Transverse colon (tissue), 4 donors: ENCODE measurements around the gene UBIAD1. TPM values are rescaled to one million over a fixed set of nuclear protein-coding genes. Genes with fewer than 3 reads are reported as not detected.

Experiments used
- DNase-seq: peaks from one replicate; pipeline ENCODE4 v3.0.0-alpha.2; 2019
- H3K27ac ChIP-seq, 4 donors: fragments of 200-600 bp; sonication (generic); 2 replicates each; pipeline ENCODE4 v1.5.1; 2016 to 2018; ENCODE audit warnings: inconsistent platforms in 4 of 4
- H3K27me3 ChIP-seq: fragments of 200-600 bp; sonication (generic); 2 replicates; pipeline ENCODE4 v1.5.1; 2017; ENCODE audit warnings: inconsistent platforms
- H3K36me3 ChIP-seq, 4 donors: fragments of 200-600 bp; sonication (generic); 2 replicates each; pipeline ENCODE4 v1.5.1; 2017 to 2019; ENCODE audit warnings: inconsistent platforms in 4 of 4
- H3K4me1 ChIP-seq, 4 donors: fragments of 200-600 bp; sonication (generic); 2 replicates each; pipeline ENCODE4 v1.5.1; 2017 to 2020; ENCODE audit warnings: inconsistent platforms in 4 of 4
- H3K4me3 ChIP-seq, 4 donors: fragments of 200-600 bp; sonication (generic); 1 replicate in 1 of 4; 2 replicates in 3 of 4; pipeline versions ENCODE4 v1.5.1 to v1.6.1; 2017 to 2019; ENCODE audit warnings: inconsistent platforms in 4 of 4
- H3K9me3 ChIP-seq, 2 donors: fragments of 200-600 bp; sonication (generic); 2 replicates each; pipeline ENCODE4 v1.5.1; 2017 to 2019; ENCODE audit warnings: inconsistent platforms in 2 of 2
- EP300 ChIP-seq: sonication (generic); formaldehyde crosslinking; IDR thresholded peaks from one replicate; pipeline ENCODE4 v1.6.1; 2017; ENCODE audit warnings: antibody characterized with exemption, low read depth
- POLR2A ChIP-seq: fragments of 450-650 bp; IDR thresholded peaks from one replicate; pipeline ENCODE4 v1.6.1; 2016; ENCODE audit warnings: antibody characterized with exemption, mild to moderate bottlenecking, moderate library complexity
- POLR2AphosphoS5 ChIP-seq, 3 donors: sonication (generic); formaldehyde crosslinking; IDR thresholded peaks; one replicate each; pipeline ENCODE4 v1.6.1; 2016; ENCODE audit warnings: antibody characterized with exemption in 3 of 3
- WGBS, 2 donors: methylation state at CpG; one replicate each; pipeline ENCODE4 v1.1.5; 2018; ENCODE audit warnings: low coverage in 1 of 2; 5-methylcytosine and 5-hydroxymethylcytosine counted together
- in situ Hi-C, 4 donors: fragments of 200-750 bp; cut with MboI; loops; one replicate each; pipeline versions ENCODE4 v1.15.0 to v1.15.1; 2017; ENCODE audit warnings: low sequenced_read_pairs in 3 of 4, low pct_ligation_motif_present in 1 of 4, low pct_unique_long_range_greater_than_20kb in 1 of 4
- intact Hi-C: fragments of 100-400 bp; cut with DNase I; formaldehyde crosslinking; loops from one replicate; pipeline ENCODE4 v1.15.1; 2023; ENCODE audit warnings: low total_unique reads
- total RNA-seq, 4 donors: library from RNA; depleted of rRNA; stranded (reverse); fragments of >200 nt; gene quantifications; one replicate each; pipeline ENCODE4 v1.1.0, GENCODE V29; 2016
- TF ChIP-seq, protein P1 (sequence below), 5 experiments: fragments of 200-600 bp in 3 of 5; fragments of 450-650 bp in 2 of 5; sonication (generic) in 3 of 5; IDR thresholded peaks; 1 replicate in 2 of 5; 2 replicates in 3 of 5; pipeline ENCODE4 v1.5.1; 2016 to 2017; ENCODE audit warnings: antibody characterized with exemption in 5 of 5, inconsistent platforms in 3 of 5, mild to moderate bottlenecking in 2 of 5, moderate library complexity in 1 of 5

Gene UBIAD1
- total RNA-seq, 4 donors from 2014 or later = 8.6 to 12.3 (median 10.8) TPM

DNA sequence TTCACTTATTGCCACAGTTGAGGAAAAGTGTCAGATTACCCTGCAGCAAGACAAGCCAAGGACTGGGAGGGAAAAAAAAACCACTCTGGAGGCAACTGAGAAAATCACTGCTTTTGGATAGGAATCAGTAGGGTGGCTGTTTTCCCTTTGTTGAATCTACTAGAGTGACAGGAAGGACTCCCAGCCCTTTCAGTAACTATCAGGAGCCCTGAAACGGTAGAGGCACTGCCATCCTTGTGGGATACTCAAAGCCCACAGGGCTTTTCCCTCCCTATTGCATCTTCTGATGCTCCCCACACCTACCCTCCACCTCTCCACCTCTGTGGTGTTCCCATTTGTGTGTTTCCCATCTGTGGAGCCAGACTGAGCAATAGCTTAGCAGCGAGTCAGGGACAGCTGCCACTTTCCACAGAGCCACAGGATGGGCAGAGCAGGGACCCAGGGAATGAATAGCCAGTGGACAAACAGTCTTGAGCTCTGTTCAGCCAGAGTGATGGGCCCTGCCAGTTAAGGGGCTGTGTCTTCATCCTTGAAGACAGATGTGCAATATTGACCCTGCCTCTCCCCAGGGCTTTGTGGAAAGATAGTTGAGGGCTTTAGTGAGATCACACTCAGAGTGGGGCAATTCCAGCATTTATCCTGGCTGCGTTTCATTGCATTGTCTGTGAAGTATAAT is 13.9 kb downstream of the UBIAD1 start:
- no peaks in the 10 kb centered on the region for H3K27me3 ChIP-seq
- peaks cover 0 to 7% (median 1%) of the 10 kb centered on the region in 4 donors for H3K36me3 ChIP-seq
- TF ChIP-seq EP300 = no peak
- no peak for TF ChIP-seq POLR2AphosphoS5 (IDR thresholded peaks at IDR 0.05)
- TF ChIP-seq, protein P1, sequence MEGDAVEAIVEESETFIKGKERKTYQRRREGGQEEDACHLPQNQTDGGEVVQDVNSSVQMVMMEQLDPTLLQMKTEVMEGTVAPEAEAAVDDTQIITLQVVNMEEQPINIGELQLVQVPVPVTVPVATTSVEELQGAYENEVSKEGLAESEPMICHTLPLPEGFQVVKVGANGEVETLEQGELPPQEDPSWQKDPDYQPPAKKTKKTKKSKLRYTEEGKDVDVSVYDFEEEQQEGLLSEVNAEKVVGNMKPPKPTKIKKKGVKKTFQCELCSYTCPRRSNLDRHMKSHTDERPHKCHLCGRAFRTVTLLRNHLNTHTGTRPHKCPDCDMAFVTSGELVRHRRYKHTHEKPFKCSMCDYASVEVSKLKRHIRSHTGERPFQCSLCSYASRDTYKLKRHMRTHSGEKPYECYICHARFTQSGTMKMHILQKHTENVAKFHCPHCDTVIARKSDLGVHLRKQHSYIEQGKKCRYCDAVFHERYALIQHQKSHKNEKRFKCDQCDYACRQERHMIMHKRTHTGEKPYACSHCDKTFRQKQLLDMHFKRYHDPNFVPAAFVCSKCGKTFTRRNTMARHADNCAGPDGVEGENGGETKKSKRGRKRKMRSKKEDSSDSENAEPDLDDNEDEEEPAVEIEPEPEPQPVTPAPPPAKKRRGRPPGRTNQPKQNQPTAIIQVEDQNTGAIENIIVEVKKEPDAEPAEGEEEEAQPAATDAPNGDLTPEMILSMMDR (IDR thresholded peaks at IDR 0.05) = no peak
- TF ChIP-seq POLR2A = no peak
- peaks cover 0 to 10% (median 0%) of the 10 kb centered on the region in 4 donors for H3K4me1 ChIP-seq
- H3K4me3 ChIP-seq = no peak overlapping the region
- in situ Hi-C loops = no loop called here
- no peak overlapping the region for H3K27ac ChIP-seq
- DNase-seq = no peak
- WGBS, 2 donors = 95 to 100% methylated on average over 1 to 3 of the region's 3 CpGs
- intact Hi-C loops = no loop called here
- no peaks in the 10 kb centered on the region for H3K9me3 ChIP-seq

DNA sequence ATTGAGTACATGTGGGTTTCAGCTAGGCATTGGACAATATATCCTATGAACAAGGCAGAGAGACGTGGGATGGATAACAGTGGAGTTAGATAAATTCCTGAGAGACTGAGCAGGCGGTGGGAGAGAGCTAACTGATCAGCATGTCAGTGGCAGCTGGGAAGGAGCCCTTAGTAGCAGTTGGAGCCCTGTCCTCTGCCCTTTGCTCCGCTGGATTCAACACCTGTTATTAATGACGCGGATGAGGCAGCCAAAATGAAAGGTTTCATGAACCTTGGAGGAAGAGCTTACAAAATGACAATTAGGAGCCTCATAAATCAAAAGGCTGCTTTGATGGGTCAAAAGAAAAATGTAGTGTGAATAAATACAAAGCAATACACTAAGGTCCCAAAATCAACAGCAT is 16.1 kb downstream of the UBIAD1 start:
- H3K36me3 ChIP-seq = peaks cover 0 to 7% (median 1%) of the 10 kb centered on the region in 4 donors
- TF ChIP-seq, protein P1 (IDR thresholded peaks at IDR 0.05) = no peak
- TF ChIP-seq POLR2A = no peak
- H3K4me3 ChIP-seq = no peak overlapping the region
- DNase-seq = no peak
- WGBS, 2 donors = 94 to 100% methylated on average over 1 to 5 of the region's 5 CpGs
- intact Hi-C loops = no loop called here
- H3K9me3 ChIP-seq = no peaks in the 10 kb centered on the region
- H3K27me3 ChIP-seq = no peaks in the 10 kb centered on the region
- no peaks in the 10 kb centered on the region for H3K4me1 ChIP-seq
- no peak overlapping the region for H3K27ac ChIP-seq
- in situ Hi-C loops = no loop called here

- H3K4me3 ChIP-seq = no peak overlapping the region
- no peaks in the 10 kb centered on the region for H3K4me1 ChIP-seq
- in situ Hi-C loops = no loop called here
- no peaks in the 10 kb centered on the region for H3K27me3 ChIP-seq
- H3K27ac ChIP-seq = no peak overlapping the region
- peaks cover 0 to 7% (median 1%) of the 10 kb centered on the region in 4 donors for H3K36me3 ChIP-seq
- intact Hi-C loops = no loop called here
- TF ChIP-seq POLR2A (no peak), POLR2AphosphoS5 (IDR thresholded peaks at IDR 0.05) (no peak), EP300 (no peak)
- DNase-seq = no peak
- 89 to 100% methylated on average over 1 to 2 of the region's 2 CpGs for WGBS, 2 donors
- no peaks in the 10 kb centered on the region for H3K9me3 ChIP-seq
Observed at GRCh38 chr1:11291049-11291448, 18.1 kb downstream of the UBIAD1 start.

DNA sequence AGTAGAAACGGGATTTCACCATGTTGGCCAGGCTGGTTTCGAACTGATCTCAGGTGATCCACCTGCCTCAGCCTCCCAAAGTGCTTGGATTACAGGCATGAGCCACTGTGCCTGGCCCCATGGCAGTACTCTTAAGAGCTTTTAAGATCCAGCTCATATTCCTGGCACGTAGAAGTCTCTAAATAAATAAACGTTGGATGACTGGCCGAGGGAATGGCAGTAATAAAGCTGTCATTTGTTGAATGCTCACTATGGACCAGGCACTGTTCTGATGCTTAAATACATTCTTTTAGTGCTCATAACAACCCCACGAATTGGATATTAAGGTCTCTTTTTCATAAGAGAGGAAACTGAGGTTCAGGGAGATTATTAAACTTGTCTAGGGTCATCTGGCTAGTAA is 20.9 kb downstream of the UBIAD1 start:
- DNase-seq = no peak
- intact Hi-C loops = no loop called here
- Histone ChIP-seq H3K27ac (no peak overlapping the region), H3K4me1 (no peaks in the 10 kb centered on the region), H3K4me3 (no peak overlapping the region), H3K36me3 (peaks cover 0 to 7% (median 0%) of the 10 kb centered on the region in 4 donors), H3K27me3 (no peaks in the 10 kb centered on the region), H3K9me3 (no peaks in the 10 kb centered on the region)
- TF ChIP-seq, protein P1 (IDR thresholded peaks at IDR 0.05) = no peak
- TF ChIP-seq EP300 (no peak), POLR2A (no peak), POLR2AphosphoS5 (IDR thresholded peaks at IDR 0.05) (no peak)
- in situ Hi-C loops = no loop called here
- WGBS, 2 donors = 61 to 66% methylated on average over 4 to 6 of the region's 6 CpGs

GRCh38 chr1:11294951-11295350 is 22.0 kb downstream of the UBIAD1 start:
- no peak overlapping the region for H3K27ac ChIP-seq
- no peaks in the 10 kb centered on the region for H3K4me1 ChIP-seq
- in situ Hi-C loops (no loop called here), intact Hi-C loops (no loop called here)
- TF ChIP-seq POLR2A = no peak
- TF ChIP-seq EP300 = no peak
- TF ChIP-seq, protein P1 (IDR thresholded peaks at IDR 0.05) = no peak
- no peaks in the 10 kb centered on the region for H3K9me3 ChIP-seq
- no peak overlapping the region for H3K4me3 ChIP-seq
- no peak for DNase-seq
- no peaks in the 10 kb centered on the region for H3K27me3 ChIP-seq
- 71 to 81% methylated on average over 5 to 8 of the region's 8 CpGs for WGBS, 2 donors
- H3K36me3 ChIP-seq = no peaks in the 10 kb centered on the region
